ENCODE data around the gene ZRANB3.

Gene ZRANB3

GRCh38 chr2:135167273-135167672, 363.7 kb downstream of the ZRANB3 start:
- no peak for TF ChIP-seq CTCF (IDR thresholded peaks at IDR 0.05; ENCODE audit: low read depth, low read length, missing control alignments)
- H3K4me3 ChIP-seq (replicated peaks; ENCODE audit: low read depth, low read length): no peak overlapping the region
- DNase-seq (ENCODE audit: extremely low read depth, low read depth): no peak

- no peak overlapping the region for H3K4me3 ChIP-seq (replicated peaks; ENCODE audit: low read depth, low read length)
- no peak for TF ChIP-seq CTCF (IDR thresholded peaks at IDR 0.05; ENCODE audit: low read depth, low read length, missing control alignments)
- DNase-seq (ENCODE audit: extremely low read depth, low read depth): no peak
Measured at GRCh38 chr2:135164431-135164830, 366.6 kb downstream of the ZRANB3 start.

- no peak for DNase-seq (ENCODE audit: extremely low read depth, low read depth)
- no peak for TF ChIP-seq CTCF (IDR thresholded peaks at IDR 0.05; ENCODE audit: low read depth, low read length, missing control alignments)
- H3K4me3 ChIP-seq (replicated peaks; ENCODE audit: low read depth, low read length): no peak overlapping the region
Measured at GRCh38 chr2:135163901-135164300, 367.1 kb downstream of the ZRANB3 start.

- no peak for TF ChIP-seq CTCF (IDR thresholded peaks at IDR 0.05; ENCODE audit: low read depth, low read length, missing control alignments)
- no peak for DNase-seq (ENCODE audit: extremely low read depth, low read depth)
- H3K4me3 ChIP-seq (replicated peaks; ENCODE audit: low read depth, low read length): no peak overlapping the region
Measured at GRCh38 chr2:135163306-135163705, 367.7 kb downstream of the ZRANB3 start.

- no peak for DNase-seq (ENCODE audit: extremely low read depth, low read depth)
- no peak overlapping the region for H3K4me3 ChIP-seq (replicated peaks; ENCODE audit: low read depth, low read length)
- TF ChIP-seq CTCF (IDR thresholded peaks at IDR 0.05; ENCODE audit: low read depth, low read length, missing control alignments): no peak
Measured at GRCh38 chr2:135162786-135163185, 368.2 kb downstream of the ZRANB3 start.

- DNase-seq (ENCODE audit: extremely low read depth, low read depth): no peak
- TF ChIP-seq CTCF (IDR thresholded peaks at IDR 0.05; ENCODE audit: low read depth, low read length, missing control alignments): no peak
- no peak overlapping the region for H3K4me3 ChIP-seq (replicated peaks; ENCODE audit: low read depth, low read length)
Measured at GRCh38 chr2:135162377-135162776, 368.6 kb downstream of the ZRANB3 start.

GRCh38 chr2:135159191-135159590, 371.8 kb downstream of the ZRANB3 start:
- H3K4me3 ChIP-seq (replicated peaks; ENCODE audit: low read depth, low read length): no peak overlapping the region
- DNase-seq (ENCODE audit: extremely low read depth, low read depth): no peak
- no peak for TF ChIP-seq CTCF (IDR thresholded peaks at IDR 0.05; ENCODE audit: low read depth, low read length, missing control alignments)

Measured in HFF-Myc (cell line).